GM19043 (cell line): ENCODE data around the gene ING3.
"Not testable (repeated sequence)": the region's sequence is repeated elsewhere in the genome, so short reads cannot be mapped to it uniquely, and the experiment has no call there.

Experiments
- ATAC-seq: cut with Tn5 transposase; IDR thresholded peaks from one replicate; pipeline ENCODE4 v1.9.1; 2021; ENCODE audit warnings: low read depth; ENCODE audit not compliant: unreplicated experiment

Gene ING3

DNA sequence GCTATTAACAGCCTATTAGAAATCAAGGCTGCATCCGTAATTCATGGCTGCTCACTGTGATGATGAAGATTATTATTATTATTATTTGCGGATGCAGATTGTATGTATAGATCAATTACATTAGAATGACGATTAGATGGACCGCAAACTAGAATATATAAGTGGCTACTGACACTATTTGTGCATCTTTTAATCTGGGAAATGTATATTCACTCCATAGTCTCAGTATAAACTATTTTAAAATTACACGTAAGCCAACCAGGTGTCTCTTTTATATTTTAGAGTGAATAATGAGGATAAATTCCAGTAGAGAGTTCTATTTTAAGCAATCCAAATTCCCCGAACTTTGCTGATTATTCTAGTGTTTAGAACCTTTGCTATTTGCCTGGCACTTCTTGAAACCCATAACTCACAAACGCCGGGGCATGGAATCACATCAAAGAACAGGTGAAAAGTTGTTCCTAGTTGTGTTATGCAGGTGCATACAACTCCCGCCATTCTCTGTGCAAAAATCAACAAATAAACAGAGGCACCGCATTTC is 509 bp upstream of the ING3 start:
- no peak for ATAC-seq

DNA sequence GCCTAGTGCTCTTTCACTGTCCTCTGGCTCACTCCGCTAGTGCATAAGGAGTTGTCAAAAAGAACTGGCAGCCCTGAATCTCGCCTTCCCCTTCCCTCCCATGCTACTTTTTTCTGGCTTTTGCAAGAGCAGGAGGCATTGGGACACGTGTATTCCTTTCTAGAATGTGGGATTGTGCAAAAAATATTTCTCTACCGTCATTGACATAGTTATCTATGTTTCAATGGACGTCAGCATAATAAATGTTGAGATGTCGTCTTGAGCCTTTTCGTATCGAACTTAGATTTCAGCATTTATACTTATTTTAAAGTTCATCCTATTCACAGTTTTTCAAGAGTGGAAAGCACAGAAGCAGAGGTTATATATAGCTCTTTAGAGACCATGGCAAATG is 727 bp downstream of the ING3 start:
- no peak for ATAC-seq

DNA sequence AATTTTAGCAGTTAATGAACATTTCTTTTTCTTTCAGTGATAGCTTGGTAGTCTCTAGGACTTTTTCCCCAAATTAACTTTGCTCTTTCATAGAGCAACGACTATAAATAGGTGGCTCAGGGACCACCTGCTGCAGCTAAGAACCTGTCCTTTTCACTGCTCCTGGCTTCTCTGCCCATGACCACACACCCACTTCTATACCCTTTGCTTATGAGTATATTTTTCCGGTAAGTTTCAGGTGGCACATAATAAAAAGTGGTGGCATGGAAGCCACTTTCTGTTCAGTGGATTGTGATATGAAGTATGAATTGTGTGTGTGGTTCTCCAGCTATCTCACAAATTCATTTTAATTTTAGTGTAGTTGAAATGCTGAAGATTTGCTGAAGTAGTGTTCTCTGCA is 1.2 kb downstream of the ING3 start:
- ATAC-seq = no peak

DNA sequence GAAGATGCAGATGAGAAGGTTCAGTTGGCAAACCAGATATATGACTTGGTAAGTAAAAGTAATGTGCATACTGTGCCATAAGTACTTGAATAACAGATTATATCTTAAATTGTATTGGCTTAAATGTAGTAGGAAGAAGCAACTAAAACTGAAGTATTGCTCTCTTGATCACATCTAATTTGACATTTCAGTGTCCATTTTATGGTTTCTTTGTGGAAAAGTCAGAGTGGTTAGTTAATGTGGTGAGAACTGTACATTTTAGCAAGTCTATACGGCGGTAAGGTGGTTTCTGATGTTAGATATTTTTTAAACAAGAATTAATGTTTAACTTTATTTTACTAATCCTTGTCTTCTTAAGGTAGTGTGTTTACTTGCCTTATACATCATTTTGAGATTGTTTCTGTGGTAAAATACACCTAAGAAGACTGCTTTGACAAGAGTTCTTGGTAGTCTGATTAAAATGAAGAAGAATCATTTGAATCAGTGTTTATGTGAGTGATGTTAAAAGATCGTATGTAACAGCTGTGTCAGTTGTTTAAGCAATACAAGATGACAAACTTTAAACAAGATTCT is 5.1 kb downstream of the ING3 start:
- peak; percentile 40 for ATAC-seq

DNA sequence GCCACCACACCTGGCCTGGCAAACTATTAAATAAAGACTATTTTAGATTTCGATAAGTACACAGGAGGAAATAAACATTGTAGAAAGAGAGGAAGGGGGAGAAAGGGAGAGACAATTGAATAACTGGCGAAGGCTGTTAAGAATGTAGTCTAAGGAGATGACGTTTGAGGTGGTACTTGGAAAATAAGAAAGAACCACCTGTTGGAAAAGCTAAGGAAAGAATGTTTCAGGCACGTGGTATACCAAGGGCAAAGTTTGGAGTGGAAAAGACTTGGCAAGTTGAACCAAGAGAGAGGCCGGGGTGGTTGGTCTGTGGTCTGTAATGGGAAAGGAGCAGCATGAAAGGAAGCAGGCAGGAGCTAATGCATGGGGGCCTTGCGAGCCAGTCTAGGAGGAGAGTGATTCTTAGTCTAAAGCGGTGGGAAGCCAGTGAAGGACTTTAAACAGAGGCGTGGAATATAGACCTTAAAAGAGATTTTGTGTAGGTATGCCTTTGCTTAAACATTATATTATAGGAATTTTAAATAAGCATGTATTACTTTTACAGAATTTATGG is 9.4 kb downstream of the ING3 start:
- ATAC-seq = no peak

DNA sequence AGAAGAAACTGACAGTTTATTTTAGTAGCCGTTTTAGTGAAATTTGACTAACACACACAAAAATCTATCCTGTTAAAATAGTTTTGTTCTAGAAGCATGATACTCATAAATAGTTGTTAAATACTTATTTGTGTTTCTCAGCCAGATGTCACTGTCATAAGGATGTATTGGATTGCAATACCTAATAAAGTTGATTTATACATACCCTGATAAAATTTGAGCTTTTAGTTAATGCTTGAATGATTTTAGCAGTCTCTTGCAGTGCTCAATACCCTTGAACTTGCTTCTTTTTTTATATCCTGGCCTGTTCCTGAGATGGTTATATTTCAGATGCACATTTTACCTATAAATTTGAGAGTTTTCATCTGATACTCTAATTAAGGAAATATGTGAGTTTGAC is 10.1 kb downstream of the ING3 start:
- no peak for ATAC-seq

DNA sequence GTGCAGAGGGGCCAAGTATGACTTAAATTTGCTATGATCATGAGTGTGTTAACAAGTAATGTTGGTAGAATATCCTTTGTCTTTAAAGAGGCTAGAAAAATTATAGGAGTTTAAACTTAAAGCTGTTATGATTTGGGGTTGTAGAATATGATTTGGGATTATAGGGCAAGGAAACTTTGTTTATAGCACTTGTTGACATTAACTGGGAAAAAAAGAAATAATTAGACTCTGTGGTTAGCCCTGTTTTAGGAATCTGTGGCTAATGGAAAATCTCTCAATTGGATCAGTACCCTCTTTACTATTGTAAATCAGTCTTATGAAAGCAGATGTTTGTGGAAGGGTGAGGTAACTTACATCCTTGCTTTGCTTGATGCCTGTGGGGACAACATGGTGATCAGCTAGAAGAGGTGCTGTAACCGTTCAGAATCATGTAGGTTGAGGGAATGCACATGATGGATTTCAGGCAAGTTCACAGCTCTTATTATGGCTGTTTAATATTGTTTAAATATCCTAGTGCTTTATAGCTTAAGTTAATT is 11.1 kb downstream of the ING3 start:
- ATAC-seq = no peak

DNA sequence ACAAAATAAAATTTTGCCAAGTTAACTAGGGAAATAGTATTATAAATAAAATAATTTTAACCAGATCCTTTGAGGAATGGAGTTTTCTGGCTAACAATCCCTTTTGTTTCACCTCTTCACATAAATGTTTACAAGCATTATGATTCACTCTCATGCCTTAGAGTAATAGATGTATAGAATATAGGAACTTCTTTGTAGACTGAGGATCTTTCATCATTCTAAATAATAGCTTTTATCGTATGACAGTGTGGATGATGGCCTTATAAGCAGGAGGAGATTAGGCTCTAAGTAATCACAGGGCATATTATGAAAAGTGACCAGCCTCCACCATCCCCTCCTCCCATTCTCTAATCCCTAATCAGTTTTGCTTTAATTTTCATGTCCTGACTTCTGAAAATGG is 13.5 kb downstream of the ING3 start:
- ATAC-seq = no peak

DNA sequence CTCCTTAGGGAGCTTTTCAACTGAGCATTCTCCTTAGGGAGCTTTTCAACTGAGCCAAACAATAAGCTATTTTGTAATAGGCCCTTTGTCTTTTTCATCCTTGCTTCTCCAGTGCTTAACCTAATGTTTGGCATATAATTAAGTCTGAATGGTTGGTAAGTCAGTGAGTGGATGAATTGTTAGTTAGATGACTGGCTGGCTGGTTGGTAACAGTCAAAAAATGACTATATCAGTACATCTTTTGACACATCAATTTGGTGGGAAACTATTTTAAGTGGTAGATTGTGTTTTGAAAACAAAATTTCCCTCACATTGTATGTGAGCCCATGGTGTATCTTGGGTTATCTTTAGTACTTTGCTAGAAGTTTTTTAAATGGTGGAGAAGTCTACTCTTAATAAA is 16.4 kb downstream of the ING3 start:
- no peak for ATAC-seq

DNA sequence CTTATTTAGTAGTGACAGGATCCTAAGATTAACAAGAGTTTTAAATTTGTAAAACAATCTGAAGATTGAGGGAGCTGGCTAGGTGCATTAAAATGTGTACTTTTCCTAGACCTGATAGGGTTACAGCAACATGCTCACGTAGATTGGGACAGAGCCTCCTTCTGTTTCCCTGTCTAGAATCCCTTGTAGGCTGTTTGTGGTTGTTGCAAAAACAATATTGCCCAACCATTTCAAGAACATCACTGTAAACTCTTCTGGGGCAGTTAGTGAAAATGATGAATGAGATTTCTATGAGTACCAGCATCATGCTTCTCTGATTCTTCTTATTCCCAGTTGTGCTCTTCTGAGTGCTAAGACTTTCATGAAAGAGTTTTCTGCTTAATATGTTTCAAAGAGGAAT is 23.3 kb downstream of the ING3 start:
- ATAC-seq = no peak

DNA sequence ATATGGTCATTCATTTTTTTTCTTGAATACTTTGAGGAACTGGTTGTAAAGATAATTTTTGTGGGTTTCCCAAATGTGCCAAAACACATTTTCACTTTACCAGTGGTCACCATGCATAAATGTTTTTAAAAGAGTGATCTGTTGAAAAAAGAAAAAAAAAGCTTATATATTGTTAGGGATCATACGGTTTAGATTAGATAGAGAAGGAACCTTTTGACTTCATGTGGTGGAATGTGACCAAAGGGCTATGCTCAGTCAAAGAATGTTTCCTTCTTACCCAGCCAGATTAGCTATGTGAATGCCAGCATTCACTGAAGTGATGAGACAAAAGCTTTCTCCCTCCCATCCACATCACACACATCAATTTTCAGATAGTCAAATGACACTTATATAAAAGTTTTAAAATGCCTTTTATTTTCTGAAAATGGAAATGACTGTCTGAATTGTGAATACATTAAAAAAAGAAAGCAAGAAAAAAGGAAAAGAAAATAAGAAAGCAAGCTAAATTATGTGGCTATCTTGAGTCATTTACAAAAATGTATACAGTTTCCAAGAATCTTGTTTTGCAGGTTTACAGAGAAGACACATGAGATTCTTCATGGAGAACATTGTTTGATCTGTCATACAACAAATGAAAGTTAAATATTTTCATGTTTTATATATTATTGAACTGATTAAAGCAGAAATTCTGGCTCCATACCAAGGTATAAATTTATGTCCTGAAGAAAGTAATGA is 29.4 kb downstream of the ING3 start:
- no peak for ATAC-seq

DNA sequence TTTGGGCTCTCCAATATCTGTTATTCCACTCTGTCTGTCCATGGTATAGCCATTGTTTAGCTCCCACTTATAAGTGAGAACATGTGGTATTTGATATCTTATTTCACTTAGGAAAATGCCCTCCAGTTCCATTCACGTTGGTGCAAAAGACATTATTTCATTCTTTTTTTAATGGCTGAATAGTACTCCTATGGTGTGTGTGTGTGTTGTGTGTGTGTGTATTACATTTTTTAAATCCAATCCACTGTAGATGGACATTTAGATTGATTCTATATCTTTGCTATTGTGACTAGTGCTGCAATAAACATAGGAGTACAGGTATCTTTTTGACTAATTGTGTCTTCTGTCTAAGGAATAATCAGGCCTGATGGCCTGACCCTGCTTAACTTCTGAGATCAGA is 30.5 kb downstream of the ING3 start:
- ATAC-seq = no peak

DNA sequence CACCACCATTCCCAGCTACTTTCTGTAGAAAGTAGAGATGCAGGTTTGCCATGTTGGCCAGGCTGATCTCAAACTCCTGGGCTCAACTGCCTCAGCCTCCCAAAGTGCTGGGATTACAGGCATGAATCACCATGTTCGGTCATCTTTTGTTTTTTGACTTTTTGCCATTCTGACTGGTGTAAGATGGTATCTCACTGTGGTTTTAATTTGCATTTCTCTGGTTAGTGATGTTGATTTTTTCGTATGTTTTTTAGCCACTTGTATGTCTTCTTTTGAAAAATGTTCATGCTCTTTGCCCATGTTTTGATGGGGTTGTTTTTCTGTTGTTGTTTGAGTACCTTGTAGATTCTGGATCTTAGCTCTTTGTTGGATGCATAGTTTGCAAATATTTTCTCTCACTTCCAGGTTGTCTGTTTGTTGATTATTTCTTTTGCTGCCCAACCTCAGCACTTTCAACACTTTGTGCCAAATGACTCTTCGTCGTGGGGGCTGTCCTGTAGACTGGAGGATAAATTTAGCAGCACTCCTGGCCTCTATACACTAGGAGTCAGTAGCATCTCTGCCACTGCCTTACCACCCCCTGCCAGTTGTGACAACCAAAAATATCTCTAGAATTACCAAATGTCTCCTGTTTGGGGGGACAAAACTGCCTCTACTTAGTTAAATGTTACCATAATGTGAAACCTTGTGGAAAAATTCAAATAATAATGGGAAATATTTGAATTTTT is 31.5 kb downstream of the ING3 start:
- ATAC-seq = no peak

DNA sequence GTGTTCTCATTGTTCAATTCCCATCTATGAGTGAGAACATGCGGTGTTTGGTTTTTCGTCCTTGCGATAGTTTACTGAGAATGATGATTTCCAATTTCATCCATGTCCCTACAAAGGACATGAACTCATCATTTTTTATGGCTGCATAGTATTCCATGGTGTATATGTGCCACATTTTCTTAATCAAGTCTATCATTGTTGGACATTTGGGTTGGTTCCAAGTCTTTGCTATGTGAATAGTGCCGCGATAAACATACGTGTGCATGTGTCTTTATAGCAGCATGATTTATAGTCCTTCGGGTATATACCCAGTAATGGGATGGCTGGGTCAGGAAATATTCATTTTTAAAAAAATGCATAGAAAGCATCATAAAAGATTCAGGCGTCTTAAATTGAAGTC is 33.0 kb downstream of the ING3 start:
- not testable (repeated sequence) for ATAC-seq

DNA sequence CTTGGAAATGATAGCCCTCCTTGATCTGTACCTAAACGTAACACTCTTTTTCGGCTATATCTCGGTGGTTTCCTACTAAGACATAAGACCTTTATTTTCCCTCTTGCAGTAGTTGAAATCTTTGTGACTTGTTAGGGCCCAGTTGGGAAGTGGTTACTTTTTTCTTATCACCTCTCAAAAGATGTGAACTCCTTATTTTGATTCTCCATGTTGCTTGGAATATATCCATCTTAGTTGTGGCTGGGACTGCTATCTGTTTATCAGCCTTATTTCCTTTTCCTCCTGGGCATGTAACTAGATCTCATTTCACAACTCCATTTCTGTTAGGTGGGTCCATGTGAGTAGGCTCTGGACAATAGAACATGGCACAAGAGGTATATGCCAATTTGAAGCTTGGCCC is 33.8 kb downstream of the ING3 start:
- no peak for ATAC-seq

DNA sequence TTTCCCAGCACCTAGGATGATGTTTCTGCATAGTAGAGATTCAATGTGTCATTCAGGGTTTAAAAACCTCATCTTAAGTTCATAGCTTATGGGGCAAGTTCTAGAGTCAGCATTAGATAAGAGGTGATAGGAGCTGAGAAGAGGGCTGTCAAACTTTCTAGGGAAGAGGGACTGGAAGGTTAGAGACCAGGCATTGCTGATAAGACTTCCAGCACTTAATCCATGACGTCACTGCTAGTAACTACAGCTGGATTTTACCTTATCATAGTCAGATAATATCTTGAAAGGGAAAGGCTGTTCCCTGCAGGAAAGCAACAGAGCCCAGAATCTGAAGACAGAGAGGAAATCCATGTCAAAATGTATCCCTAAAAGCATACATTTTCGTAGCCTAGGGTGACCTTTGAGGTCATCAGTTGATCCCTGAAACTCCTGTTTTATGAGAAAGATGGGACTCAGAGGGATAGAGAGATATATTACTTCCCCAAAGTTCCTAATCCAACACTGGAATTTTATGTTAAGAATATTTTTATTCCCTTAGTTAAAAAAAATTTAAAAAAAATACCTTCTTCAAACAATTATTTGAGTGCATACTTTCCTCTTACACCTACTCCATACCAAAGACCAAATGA is 34.7 kb downstream of the ING3 start:
- ATAC-seq = no peak

DNA sequence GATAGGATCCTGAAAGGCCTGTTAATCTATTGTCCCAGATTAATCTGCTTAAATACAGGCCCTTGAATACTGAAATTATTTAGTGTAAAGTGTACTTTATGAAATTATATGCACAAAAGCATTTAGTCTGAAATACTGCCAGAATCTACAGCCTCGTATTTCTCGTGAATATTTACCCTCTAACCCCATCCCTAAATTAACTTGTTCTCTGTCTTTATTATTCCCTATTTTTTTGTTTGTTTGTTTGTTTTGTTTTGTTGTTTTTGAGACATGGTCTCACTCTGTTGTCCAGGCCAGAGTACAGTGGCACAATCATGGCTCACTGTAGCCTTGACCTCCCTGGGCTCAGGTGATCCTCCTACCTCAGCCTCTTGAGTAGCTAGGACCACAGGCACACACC is 35.3 kb downstream of the ING3 start:
- no peak for ATAC-seq

DNA sequence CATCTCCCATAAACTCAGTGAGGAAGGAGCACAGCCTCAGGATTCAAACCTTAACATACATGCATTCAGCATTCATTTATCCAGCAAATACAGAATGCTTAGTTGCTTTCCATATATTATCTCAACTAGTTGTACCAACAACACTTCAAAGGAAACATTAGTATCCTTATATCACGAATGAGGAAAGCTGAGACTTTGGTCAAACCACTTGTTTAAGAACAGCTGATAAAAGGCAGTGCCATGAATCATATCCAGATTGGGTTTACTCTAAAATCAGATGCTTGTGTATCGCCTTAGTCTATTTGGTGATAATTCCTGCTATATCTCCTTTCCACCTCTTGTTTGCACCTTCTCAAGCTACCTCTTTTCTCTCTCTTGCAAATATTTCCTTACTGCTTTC is 36.1 kb downstream of the ING3 start:
- no peak for ATAC-seq

DNA sequence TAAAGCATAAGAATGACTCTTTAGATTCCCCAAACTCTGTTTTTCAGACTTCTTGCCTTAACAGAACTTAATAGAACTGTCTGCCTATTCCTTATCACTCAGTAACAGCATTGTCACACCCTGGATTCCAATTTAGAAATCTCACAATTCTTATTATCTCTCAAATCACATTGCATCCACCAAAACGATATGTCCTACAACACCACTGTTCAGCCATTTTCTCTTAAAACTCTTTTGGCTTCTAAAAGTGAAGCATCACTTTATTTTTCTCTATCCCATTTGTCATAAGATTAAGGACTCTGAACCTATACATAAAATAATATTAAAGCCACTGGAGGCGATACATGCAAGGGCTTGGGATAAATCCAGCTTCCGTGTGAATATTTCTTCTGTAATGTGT is 36.7 kb downstream of the ING3 start:
- no peak for ATAC-seq

DNA sequence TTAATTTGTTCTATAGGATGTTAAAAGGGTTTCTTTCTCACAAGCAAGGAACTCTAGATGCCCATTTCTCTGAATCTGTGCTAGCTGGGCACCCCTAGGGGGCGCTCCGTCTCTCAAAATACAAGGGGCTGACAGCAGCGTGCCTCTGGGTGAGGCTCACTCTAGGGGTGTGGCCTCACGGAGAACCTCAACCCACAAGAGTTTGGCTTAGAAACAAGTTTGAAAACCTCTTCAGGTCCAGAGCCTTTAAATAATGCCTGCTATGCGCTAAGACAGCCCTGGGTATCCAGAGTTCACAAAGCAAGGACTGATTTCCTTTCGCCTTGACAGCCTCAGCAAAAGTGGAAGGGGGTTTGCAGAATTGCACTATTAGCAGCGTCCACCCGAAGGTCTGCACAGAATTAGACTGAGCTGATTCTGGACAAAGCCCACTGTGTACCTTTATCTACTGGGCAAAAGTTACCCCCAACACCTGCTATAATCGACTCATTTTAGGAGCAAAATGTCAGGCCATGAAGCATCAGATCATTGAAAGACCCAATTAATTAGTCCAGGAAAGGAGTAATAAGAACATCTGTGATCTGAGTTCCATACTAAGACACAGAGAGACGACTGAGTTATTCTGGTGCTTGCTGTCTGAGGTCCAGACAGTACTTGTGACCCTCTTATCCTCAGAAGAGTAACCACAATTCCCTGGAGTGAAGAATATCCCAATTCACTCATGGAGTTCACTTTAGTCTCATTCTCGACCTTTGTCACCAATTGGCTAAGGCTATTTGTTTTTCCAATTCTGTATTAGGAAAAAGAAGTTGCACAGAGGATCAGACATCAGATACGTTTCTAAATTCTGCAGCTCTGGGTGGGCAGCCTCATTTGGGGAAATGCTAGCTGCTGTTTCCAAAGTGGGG is 37.4 kb downstream of the ING3 start:
- peak; percentile 86 for ATAC-seq
